K562 (cell line): Measurements from ENCODE around the gene KLHL12. TPM values are rescaled to one million over a fixed set of nuclear protein-coding genes. Genes with fewer than 3 reads are reported as not detected.

ENCODE experiments used
- ETV1 ChIP-seq: fragments of 450-650 bp; conservative IDR thresholded peaks from 2 replicates; pipeline ENCODE4 v1.6.1; 2016; ENCODE audit warnings: missing genetic modification characterization, control low read depth, low read depth, missing compliant biosample characterization
- HOMEZ ChIP-seq: fragments of 250-450 bp; sonication (Bioruptor Pico); IDR thresholded peaks from 2 replicates; pipeline ENCODE4 v1.4.0; 2020; ENCODE audit warnings: mild to moderate bottlenecking, moderate library complexity
- ZBTB40 ChIP-seq, 2 experiments: fragments of 450-650 bp in 1 of 2; sonication (generic) in 1 of 2; formaldehyde crosslinking in 1 of 2; IDR thresholded peaks; 2 replicates each; pipeline versions ENCODE4 v1.7.1 to v1.9.0; 2016 to 2022; ENCODE audit warnings: inconsistent platforms in 1 of 2, mild to moderate bottlenecking in 1 of 2, missing genetic modification reagents in 1 of 2
- polyA plus RNA-seq, 8 experiments: library from polyadenylated mRNA; depleted of rRNA in 4 of 8; stranded (reverse) in 5 of 8; unstranded in 3 of 8; fragments of >200 nt; fragmentation: Nextera tagmentation in 2 of 8; fragmentation: Illumina TruSeq in 1 of 8; extraction: Ambion mirVana in 2 of 8; extraction: Trizol in 1 of 8; gene quantifications; 2 replicates each; pipeline versions ENCODE4 v1.2.1 to v1.2.3, GENCODE V29; 2011 to 2014; ENCODE audit warnings: inconsistent platforms in 1 of 8, missing spikeins in 1 of 8
- total RNA-seq, 7 experiments: library from RNA; depleted of rRNA in 6 of 7; stranded (reverse); fragments of >200 nt in 6 of 7; fragmentation: Illumina TruSeq in 2 of 7; extraction: Trizol in 2 of 7; gene quantifications; 2 replicates each; pipeline versions ENCODE4 v1.2.1 to v1.2.3, GENCODE V29; 2011 to 2021; ENCODE audit warnings: low replicate concordance in 1 of 7

KLHL12 gene
- total and polyA plus RNA-seq, 9 of the 15 experiments (the other 6 are each of a cell fraction or from before 2014, with no cell fraction given): 23.1 to 85.1 (median 35.0) TPM

- TF ChIP-seq ZBTB40 (IDR thresholded peaks at IDR 0.05) (no peak), ZBTB40 (CRISPR knock-in tag; IDR thresholded peaks at IDR 0.05) (no peak), ETV1 (tag) (no peak), HOMEZ (CRISPR knock-in tag) (no peak)
These were observed 47.0 kb downstream of the KLHL12 start (continued) for GRCh38 chr1:202880062-202880461.
